Neuron (in vitro differentiated cells): ENCODE data around the gene SNAPC1.

Experiments used
- H2AFZ ChIP-seq: one replicate; pipeline ENCODE4 v1.6.1; 2013; ENCODE audit warnings: low read depth, mild to moderate bottlenecking, inconsistent platforms, low read length, moderate library complexity
- H3K27me3 ChIP-seq: one replicate; pipeline ENCODE4 v1.6.1; 2013; ENCODE audit warnings: low read length; ENCODE audit not compliant: insufficient read depth
- H3K36me3 ChIP-seq: one replicate; pipeline ENCODE4 v1.6.1; 2013; ENCODE audit warnings: low read length; ENCODE audit not compliant: insufficient read depth
- H3K4me1 ChIP-seq: one replicate; pipeline ENCODE4 v1.6.1; 2013; ENCODE audit warnings: low read length; ENCODE audit not compliant: insufficient read depth
- H3K4me3 ChIP-seq: 2 replicates; pipeline ENCODE4 v1.5.1; 2013; ENCODE audit warnings: mild to moderate bottlenecking, low read length, moderate library complexity
- H3K9me3 ChIP-seq: one replicate; pipeline ENCODE4 v1.6.1; 2013; ENCODE audit warnings: low read length

The SNAPC1 gene

GRCh38 chr14:61839507-61839906, 77.3 kb downstream of the SNAPC1 start:
- Histone ChIP-seq H3K4me1 (no peaks in the 10 kb centered on the region), H3K9me3 (no peaks in the 10 kb centered on the region), H2AFZ (no peak overlapping the region), H3K36me3 (no peaks in the 10 kb centered on the region), H3K27me3 (peaks cover 8% of the 10 kb centered on the region), H3K4me3 (no peak overlapping the region)

GRCh38 chr14:61841145-61841544, 78.9 kb downstream of the SNAPC1 start:
- Histone ChIP-seq H3K4me3 (no peak overlapping the region), H3K4me1 (no peaks in the 10 kb centered on the region), H3K9me3 (no peaks in the 10 kb centered on the region), H2AFZ (no peak overlapping the region), H3K27me3 (peaks cover 2% of the 10 kb centered on the region), H3K36me3 (no peaks in the 10 kb centered on the region)
